HFFc6 (cell line): ENCODE data around the gene NCBP2L. TPM values are rescaled to one million over a fixed set of nuclear protein-coding genes. Genes with fewer than 3 reads are reported as not detected.

Experiments used
- DNase-seq: peaks from one replicate; pipeline ENCODE4 v3.0.0-alpha.2; 2018
- H3K27ac Mint-ChIP-seq: 2 replicates; pipeline ENCODE4 v1.8.0; 2020; ENCODE audit warnings: mild to moderate bottlenecking, mixed read lengths
- H3K27me3 Mint-ChIP-seq: 2 replicates; pipeline ENCODE4 v1.8.0; 2021; ENCODE audit warnings: mild to moderate bottlenecking, moderate library complexity, mixed read lengths; ENCODE audit not compliant: insufficient read depth
- H3K36me3 Mint-ChIP-seq: 2 replicates; pipeline ENCODE4 v1.8.0; 2021; ENCODE audit warnings: low read depth, mixed read lengths
- H3K4me1 Mint-ChIP-seq: 2 replicates; pipeline ENCODE4 v1.8.0; 2020; ENCODE audit warnings: low read depth, mixed read lengths
- H3K4me3 Mint-ChIP-seq: 2 replicates; pipeline ENCODE4 v1.8.0; 2020; ENCODE audit warnings: mild to moderate bottlenecking, moderate library complexity, mixed read lengths
- H3K9me3 Mint-ChIP-seq: 2 replicates; pipeline ENCODE4 v1.8.0; 2020; ENCODE audit warnings: mild to moderate bottlenecking, mixed read lengths
- CTCF ChIP-seq: fragments of 200-600 bp; sonication (generic); IDR thresholded peaks from 2 replicates; pipeline ENCODE4 v1.5.0; 2021; ENCODE audit warnings: antibody characterized with exemption, mild to moderate bottlenecking
- total RNA-seq, 6 experiments: library from RNA; stranded (reverse); fragmentation: NEBNext Ultra II Directional; extraction: Animal tissue kit (Norgen Biotek cat#: 25700); gene quantifications; 2 replicates in 1 of 6; 3 replicates in 5 of 6; pipeline ENCODE4 v1.2.3, GENCODE V29; 2021

The NCBP2L gene
- total RNA-seq, 6 experiments from 2014 or later = not detected

- no peaks in the 10 kb centered on the region for H3K36me3 Mint-ChIP-seq
- no peaks in the 10 kb centered on the region for H3K9me3 Mint-ChIP-seq
- H3K27ac Mint-ChIP-seq = peak overlapping the region; percentile 91
- no peak for TF ChIP-seq CTCF
- peak overlapping the region; percentile 95 for H3K4me3 Mint-ChIP-seq
- no peaks in the 10 kb centered on the region; the same call in 1 of the 2 replicates for H3K27me3 Mint-ChIP-seq
- peaks cover 42% of the 10 kb centered on the region for H3K4me1 Mint-ChIP-seq
- no peak for DNase-seq
Observed at GRCh38 chrX:107827852-107828251, 50.3 kb downstream of the NCBP2L start.

GRCh38 chrX:107829878-107830277, 52.3 kb downstream of the NCBP2L start:
- no peak for DNase-seq
- no peaks in the 10 kb centered on the region for H3K9me3 Mint-ChIP-seq
- H3K4me3 Mint-ChIP-seq = no peak overlapping the region
- H3K36me3 Mint-ChIP-seq = no peaks in the 10 kb centered on the region
- H3K27me3 Mint-ChIP-seq = no peaks in the 10 kb centered on the region; the same call in 1 of the 2 replicates
- TF ChIP-seq CTCF = no peak
- H3K4me1 Mint-ChIP-seq = peaks cover 22% of the 10 kb centered on the region
- H3K27ac Mint-ChIP-seq = no peak overlapping the region

- Mint-ChIP-seq H3K4me3 (no peak overlapping the region), H3K36me3 (no peaks in the 10 kb centered on the region), H3K27ac (no peak overlapping the region), H3K4me1 (peaks cover 13% of the 10 kb centered on the region), H3K9me3 (no peaks in the 10 kb centered on the region), H3K27me3 (no peaks in the 10 kb centered on the region; the same call in 1 of the 2 replicates)
- TF ChIP-seq CTCF = no peak
- DNase-seq = no peak
Observed at GRCh38 chrX:107831071-107831730, 53.7 kb downstream of the NCBP2L start.

GRCh38 chrX:107834275-107835201, 57.0 kb downstream of the NCBP2L start:
- Mint-ChIP-seq H3K27ac (no peak overlapping the region), H3K4me1 (no peaks in the 10 kb centered on the region), H3K4me3 (no peak overlapping the region), H3K36me3 (no peaks in the 10 kb centered on the region), H3K27me3 (no peaks in the 10 kb centered on the region; the same call in 1 of the 2 replicates), H3K9me3 (no peaks in the 10 kb centered on the region)
- no peak for DNase-seq
- no peak for TF ChIP-seq CTCF

- H3K27me3 Mint-ChIP-seq = no peaks in the 10 kb centered on the region; the same call in 1 of the 2 replicates
- DNase-seq = no peak
- no peaks in the 10 kb centered on the region for H3K4me1 Mint-ChIP-seq
- no peak for TF ChIP-seq CTCF
- H3K27ac Mint-ChIP-seq = no peak overlapping the region
- H3K36me3 Mint-ChIP-seq = no peaks in the 10 kb centered on the region
- H3K4me3 Mint-ChIP-seq = no peak overlapping the region
- no peaks in the 10 kb centered on the region for H3K9me3 Mint-ChIP-seq
Observed at GRCh38 chrX:107836958-107837357, 59.4 kb downstream of the NCBP2L start.
